Measurements from ENCODE around the gene C2orf68. TPM values are rescaled to one million over a fixed set of nuclear protein-coding genes. Genes with fewer than 3 reads are reported as not detected.

C2orf68 gene
- total and polyA plus RNA-seq, 4 donors: 7.6 to 20.9 (median 11.6) TPM

DNA sequence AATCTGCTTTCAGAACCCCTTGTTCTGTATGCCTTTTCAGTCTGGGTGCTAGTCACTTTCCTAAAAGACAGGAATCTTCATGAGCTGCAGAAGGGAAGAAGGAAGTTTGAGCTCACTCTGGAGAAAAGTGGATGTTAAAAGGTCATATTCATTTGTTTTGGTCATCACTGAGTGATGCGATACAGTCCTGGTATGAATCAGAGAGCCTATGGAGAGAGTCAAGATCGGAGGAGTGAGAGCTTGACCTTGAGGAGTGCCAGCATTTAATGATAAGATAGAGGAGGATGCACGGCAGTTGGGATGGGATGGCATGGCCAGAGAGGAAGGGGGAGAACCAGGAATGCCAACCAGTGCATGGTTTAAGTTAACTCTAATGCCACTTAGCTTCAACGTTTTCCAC, 23.8 kb upstream of the C2orf68 start:
- Histone ChIP-seq H3K9ac (ENCODE audit: low read depth in 1 of 2, low read length in 2 of 2) (no peak overlapping the region), H3K27me3 (ENCODE audit: control insufficient read depth in 4 of 4, insufficient read depth in 4 of 4, low read length in 3 of 4) (no peaks in the 10 kb centered on the region), H3K27ac (ENCODE audit: low read depth in 1 of 2, low read length in 2 of 2) (no peak overlapping the region), H3K4me3 (ENCODE audit: low read depth in 1 of 3, low read length in 3 of 3) (no peak overlapping the region), H3K9me3 (ENCODE audit: control insufficient read depth in 4 of 4, low read length in 3 of 4) (no peaks in the 10 kb centered on the region), H3K4me1 (ENCODE audit: control insufficient read depth in 4 of 4, insufficient read depth in 4 of 4, low read length in 3 of 4) (no peaks in the 10 kb centered on the region), H3K36me3 (ENCODE audit: control insufficient read depth in 4 of 4, insufficient read depth in 3 of 4, low read depth in 1 of 4, low read length in 3 of 4) (peaks cover 8 to 70% (median 59%) of the 10 kb centered on the region in 4 donors)
- no peak for DNase-seq (ENCODE audit: low spot score)
- 68% methylated on average over 4 of the region's 4 CpGs for whole genome bisulfite sequencing
- TF ChIP-seq REST (IDR thresholded peaks at IDR 0.05): no peak
- no peak for TF ChIP-seq NR2F2 (IDR thresholded peaks at IDR 0.05)
- TF ChIP-seq FOXA1 (IDR thresholded peaks at IDR 0.05): no peak
- no peak for TF ChIP-seq CTCF (IDR thresholded peaks at IDR 0.05; ENCODE audit: low read depth, low read length, missing input control)
- TF ChIP-seq HNF4A (conservative IDR thresholded peaks at IDR 0.05): no peak
- no peak for TF ChIP-seq MAX (IDR thresholded peaks at IDR 0.05)
- no peak for TF ChIP-seq YY1 (IDR thresholded peaks at IDR 0.05)
- no peak for TF ChIP-seq EGR1 (IDR thresholded peaks at IDR 0.05; ENCODE audit: low read depth in 2 of 2)
- TF ChIP-seq GABPA (IDR thresholded peaks at IDR 0.05 in 1 of 2, conservative IDR thresholded peaks at IDR 0.05 in 1 of 2): no peak
- TF ChIP-seq ATF3 (IDR thresholded peaks at IDR 0.05): no peak
- no peak for TF ChIP-seq JUND (IDR thresholded peaks at IDR 0.05)
- no peak for TF ChIP-seq RAD21 (IDR thresholded peaks at IDR 0.05)
- no peak for TF ChIP-seq HNF4G (IDR thresholded peaks at IDR 0.05)
- no peak for TF ChIP-seq SP1 (IDR thresholded peaks at IDR 0.05)
- no peak for TF ChIP-seq FOXA2 (IDR thresholded peaks at IDR 0.05)
- no peak for TF ChIP-seq TAF1 (conservative IDR thresholded peaks at IDR 0.05)
- TF ChIP-seq, protein P1, sequence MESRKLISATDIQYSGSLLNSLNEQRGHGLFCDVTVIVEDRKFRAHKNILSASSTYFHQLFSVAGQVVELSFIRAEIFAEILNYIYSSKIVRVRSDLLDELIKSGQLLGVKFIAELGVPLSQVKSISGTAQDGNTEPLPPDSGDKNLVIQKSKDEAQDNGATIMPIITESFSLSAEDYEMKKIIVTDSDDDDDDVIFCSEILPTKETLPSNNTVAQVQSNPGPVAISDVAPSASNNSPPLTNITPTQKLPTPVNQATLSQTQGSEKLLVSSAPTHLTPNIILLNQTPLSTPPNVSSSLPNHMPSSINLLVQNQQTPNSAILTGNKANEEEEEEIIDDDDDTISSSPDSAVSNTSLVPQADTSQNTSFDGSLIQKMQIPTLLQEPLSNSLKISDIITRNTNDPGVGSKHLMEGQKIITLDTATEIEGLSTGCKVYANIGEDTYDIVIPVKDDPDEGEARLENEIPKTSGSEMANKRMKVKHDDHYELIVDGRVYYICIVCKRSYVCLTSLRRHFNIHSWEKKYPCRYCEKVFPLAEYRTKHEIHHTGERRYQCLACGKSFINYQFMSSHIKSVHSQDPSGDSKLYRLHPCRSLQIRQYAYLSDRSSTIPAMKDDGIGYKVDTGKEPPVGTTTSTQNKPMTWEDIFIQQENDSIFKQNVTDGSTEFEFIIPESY (IDR thresholded peaks at IDR 0.05): no peak
- TF ChIP-seq RXRA (IDR thresholded peaks at IDR 0.05): no peak

Measured in liver (tissue), 9 donors.